GM18873 (cell line): ENCODE measurements around the gene TIAM2.

Source experiments
- ATAC-seq: cut with Tn5 transposase; IDR thresholded peaks from one replicate; pipeline ENCODE4 v1.9.1; 2021; ENCODE audit warnings: mild to moderate bottlenecking, moderate library complexity, moderate number of reproducible peaks; ENCODE audit not compliant: unreplicated experiment, low FRiP score

The TIAM2 gene

GRCh38 chr6:155121699-155122098, 126.6 kb downstream of the TIAM2 start:
- no peak for ATAC-seq

- ATAC-seq = no peak
Measured at GRCh38 chr6:155122199-155122950, 127.3 kb downstream of the TIAM2 start.

- no peak for ATAC-seq
Measured at GRCh38 chr6:155123520-155123919, 128.4 kb downstream of the TIAM2 start.

- no peak for ATAC-seq
Measured at GRCh38 chr6:155125906-155126305, 130.8 kb downstream of the TIAM2 start.

DNA sequence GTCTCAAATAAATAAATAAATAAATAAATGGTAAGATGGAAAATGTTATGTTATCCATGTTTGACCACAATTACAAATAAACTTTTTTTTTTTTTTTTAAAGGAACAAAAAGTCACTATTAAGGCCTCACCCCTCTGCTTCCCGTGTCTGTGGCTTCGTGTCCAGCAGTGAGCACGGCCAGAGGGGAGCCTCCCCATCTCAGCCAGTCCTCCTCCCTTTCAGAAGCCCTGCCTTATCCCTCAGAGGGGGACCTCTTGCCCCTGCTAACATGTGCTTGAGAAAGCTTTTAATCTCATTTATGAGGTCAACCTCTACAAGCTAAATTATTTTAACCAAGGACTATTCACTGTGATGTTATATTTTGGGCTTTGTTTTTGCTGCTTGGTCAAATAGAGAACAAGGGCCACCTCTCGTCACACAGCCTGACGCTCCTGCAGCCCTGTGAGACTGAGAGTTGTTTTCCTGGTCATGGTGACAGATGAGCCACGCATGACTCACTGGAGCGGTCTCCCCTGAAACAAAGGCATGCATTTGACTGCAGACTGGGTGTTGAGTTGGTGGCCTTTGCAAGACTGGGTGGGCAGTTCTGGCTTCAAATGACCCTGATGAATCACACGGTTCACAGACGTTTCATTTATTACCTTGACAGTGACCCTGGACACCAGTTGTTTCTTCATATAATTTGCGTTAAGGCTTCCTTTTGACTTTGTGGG, 131.8 kb downstream of the TIAM2 start:
- ATAC-seq = no peak

DNA sequence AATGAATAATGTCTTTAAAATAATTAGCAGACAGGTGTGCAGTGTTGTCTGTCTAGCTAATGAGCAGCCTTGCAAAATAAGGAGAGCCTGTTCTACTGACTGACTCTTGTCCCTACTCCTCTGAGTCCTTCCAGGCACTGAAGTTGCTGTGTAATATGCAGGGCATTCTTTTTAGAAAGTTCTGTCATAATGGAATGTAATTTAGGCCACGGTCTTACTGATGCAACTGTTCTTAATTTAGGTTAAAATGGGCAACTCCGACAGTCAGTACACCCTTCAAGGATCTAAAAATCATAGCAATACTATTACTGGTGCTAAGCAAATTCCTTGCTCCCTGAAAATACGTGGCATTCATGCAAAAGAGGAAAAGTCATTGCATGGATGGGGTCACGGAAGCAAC, 133.9 kb downstream of the TIAM2 start:
- ATAC-seq = no peak

DNA sequence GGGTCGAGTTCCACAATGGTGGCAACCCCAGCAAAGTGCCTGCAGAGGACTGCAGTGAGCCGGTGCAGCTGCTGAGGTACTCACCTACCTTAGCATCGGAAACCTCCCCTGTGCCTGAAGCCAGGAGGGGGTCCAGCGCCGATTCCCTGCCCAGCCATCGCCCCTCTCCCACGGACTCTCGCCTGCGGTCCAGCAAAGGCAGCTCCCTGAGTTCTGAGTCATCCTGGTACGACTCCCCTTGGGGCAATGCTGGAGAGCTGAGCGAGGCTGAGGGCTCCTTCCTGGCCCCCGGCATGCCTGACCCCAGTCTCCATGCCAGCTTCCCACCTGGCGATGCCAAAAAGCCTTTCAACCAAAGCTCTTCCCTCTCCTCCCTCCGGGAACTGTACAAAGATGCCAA, 134.6 kb downstream of the TIAM2 start:
- ATAC-seq = no peak

DNA sequence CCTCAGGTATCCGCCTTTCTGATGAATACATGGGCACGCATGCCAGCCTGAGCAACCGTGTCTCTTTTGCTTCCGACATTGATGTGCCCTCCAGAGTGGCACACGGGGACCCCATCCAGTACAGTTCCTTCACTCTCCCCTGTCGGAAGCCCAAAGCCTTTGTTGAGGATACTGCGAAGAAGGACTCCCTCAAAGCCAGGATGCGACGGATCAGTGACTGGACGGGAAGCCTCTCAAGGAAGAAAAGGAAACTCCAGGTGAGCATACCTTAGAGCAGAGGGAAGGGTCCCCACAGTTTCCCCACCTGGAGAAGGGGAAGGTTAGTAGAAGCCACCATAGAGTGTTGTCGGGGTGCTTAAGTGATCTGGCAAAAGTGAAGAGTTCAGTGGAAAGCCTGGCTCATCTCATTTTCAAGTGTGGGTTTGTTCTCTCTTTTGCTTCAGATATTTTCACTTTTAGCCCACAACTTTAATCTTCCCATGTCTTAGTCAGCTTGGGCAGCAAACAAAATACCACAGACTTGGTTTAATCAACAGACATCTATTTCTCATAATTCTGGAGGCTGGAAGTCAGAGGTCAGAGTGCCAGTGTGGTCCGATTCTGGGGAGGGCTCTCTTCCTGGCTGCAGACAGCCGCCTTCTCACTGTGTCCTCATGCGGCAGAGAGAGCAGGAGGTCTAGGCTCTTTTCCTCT, 135.2 kb downstream of the TIAM2 start:
- no peak for ATAC-seq

DNA sequence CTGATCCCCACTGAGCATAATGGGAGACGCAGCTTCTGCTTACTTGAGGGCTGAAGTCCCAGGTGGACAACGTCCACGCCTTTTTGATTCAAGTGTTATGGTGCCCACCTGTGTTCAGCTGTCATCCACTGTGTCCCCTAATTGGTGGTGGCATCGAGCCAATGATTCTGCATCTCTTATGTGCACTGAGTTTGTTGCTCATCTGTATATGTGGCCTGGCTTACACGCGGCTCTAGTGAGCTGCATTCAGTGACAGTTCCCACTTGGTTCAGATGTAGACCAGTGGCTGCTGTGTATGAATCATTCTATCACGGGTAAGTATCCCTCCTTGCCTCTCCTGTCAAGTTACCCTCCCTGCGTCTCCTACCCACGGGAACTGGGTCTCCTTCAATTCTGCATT, 137.5 kb downstream of the TIAM2 start:
- no peak for ATAC-seq

DNA sequence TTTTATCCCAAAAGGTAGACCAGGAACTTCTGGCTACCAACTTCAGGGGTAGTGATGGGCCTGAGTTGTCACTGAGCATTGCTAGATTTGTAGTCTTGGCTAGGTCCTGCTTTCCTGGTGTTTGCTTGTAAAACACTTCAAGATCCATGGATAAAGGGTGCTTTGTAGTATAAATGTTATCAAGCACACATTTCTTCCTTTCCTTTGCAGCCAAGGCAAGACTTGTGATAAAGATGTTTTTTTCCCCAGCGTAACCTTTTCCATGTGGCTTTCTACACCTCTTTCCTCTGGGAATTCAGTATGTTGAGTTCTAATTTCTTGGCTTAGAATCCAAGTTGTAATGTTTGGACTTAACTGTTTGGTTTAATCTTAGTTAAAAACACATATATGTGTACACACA, 145.9 kb downstream of the TIAM2 start:
- ATAC-seq = no peak

GRCh38 chr6:155141512-155141911, 146.4 kb downstream of the TIAM2 start:
- no peak for ATAC-seq

DNA sequence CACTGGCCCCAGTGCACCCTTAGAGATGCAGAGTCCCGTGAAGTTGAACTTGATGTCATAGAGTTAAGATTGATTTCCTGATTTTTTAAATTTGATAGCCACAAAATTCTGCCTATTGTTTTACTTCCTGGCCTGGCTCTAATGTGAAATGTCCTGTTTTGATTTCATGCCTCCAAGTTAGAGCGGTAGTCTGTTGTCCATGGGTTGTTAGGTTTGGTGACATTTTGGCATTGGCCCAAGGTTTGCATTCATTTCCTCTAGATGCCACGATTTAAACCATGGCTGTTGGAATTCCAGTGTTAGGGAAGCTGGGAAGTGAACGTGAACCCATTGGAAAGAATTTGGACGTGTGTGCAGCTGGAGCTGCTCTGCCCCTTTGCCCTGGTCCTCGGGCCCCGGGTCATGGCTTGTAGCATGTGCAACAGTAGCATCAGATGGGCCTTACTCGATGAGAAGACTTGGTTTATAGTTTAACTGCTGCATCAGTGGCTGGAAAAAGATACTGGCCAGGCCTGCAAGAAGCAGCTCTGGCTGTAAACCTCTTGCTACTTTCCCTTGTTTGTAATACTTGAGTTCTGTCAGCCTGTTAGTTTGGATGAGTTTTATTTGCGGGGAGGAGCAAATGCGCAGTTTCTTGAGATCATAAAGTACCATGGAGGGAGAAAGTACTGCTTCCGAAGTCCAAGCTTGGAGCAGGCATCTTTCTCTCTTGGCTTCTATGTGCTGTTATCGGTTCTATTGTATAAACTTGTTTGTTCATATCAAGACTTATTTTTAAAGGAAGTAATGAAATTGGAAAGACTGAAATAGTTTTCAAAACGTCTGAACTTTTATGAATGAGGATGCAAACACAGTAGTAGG, 147.3 kb downstream of the TIAM2 start:
- ATAC-seq = no peak

GRCh38 chr6:155143029-155143577, 148.0 kb downstream of the TIAM2 start:
- ATAC-seq = no peak

- ATAC-seq = no peak
Measured at GRCh38 chr6:155143578-155144106, 148.5 kb downstream of the TIAM2 start.

DNA sequence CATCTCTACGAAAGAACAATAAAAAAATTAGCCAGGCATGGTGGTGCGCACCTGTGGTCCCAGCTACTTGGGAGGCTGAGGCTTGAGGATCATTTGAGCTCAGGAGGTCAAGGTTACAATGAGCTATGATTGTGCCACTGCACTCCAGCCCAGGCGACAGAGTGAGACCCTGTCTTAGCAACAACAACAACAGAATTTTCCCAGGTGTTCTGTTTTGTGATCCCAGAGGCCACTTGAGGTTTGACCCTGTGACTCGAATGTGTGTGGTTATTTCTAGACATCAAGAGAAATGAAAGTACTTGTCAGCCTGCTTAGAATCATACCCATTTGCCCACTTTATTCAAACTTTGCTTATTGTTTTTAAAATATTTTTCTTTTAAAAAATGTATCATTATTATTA, 151.1 kb downstream of the TIAM2 start:
- ATAC-seq = no peak

- no peak for ATAC-seq
Measured at GRCh38 chr6:155147958-155148663, 153.0 kb downstream of the TIAM2 start.

DNA sequence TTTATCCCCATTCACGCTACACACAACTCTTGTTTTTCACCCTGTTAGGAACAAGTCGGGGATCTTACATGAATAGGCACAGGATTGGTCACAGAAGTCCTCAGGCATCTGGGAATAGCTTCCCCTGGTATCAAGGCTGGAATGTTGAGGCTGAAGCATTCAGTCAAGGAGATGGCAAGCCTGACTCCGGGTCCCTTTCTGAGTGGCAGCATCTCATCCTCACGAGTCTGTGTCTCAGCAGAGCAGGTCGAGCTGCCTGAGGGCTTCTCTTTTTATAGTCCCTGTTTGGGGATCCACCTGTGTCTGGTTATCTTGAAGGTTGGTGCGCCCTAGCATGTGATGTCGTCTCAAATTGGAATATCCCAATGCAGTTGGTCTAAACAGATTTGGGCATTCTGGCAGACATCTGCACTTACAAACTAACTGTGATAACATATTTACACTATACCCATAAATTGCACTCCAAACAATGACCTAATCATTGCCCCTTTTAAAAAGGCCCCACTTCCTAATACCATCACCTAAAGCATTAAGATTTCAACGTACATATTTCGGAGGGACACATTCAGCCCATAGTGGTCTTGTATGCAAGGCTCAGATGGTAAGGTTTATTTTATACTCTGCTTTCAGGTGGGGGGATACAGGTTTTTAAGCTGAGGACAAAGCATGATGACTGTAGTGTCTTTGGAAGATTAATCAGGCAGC, 156.0 kb downstream of the TIAM2 start:
- no peak for ATAC-seq

- no peak for ATAC-seq
Measured at GRCh38 chr6:155152211-155153076, 157.3 kb downstream of the TIAM2 start.
